Nephron progenitor cell (in vitro differentiated cells): ENCODE results near the gene KRT20.
"Not testable (repeated sequence)": the region's sequence is repeated elsewhere in the genome, so short reads cannot be mapped to it uniquely, and the experiment has no call there.

ENCODE experiments used
- DNase-seq: peaks from one replicate; pipeline ENCODE4 v3.0.0; 2021
- H3K27ac Mint-ChIP-seq: 2 replicates; pipeline ENCODE4 v1.8.0; 2021; ENCODE audit warnings: mild to moderate bottlenecking, moderate library complexity, mixed read lengths
- H3K27me3 Mint-ChIP-seq: 2 replicates; pipeline ENCODE4 v1.8.0; 2021; ENCODE audit warnings: mild to moderate bottlenecking, low read depth, mixed read lengths; ENCODE audit not compliant: poor library complexity
- H3K36me3 Mint-ChIP-seq: 2 replicates; pipeline ENCODE4 v1.8.0; 2021; ENCODE audit warnings: low read depth, mixed read lengths
- H3K4me1 Mint-ChIP-seq: 2 replicates; pipeline ENCODE4 v1.8.0; 2021; ENCODE audit warnings: mixed read lengths
- H3K4me3 Mint-ChIP-seq: 2 replicates; pipeline ENCODE4 v1.8.0; 2021; ENCODE audit warnings: mild to moderate bottlenecking, moderate library complexity, mixed read lengths
- H3K9me3 Mint-ChIP-seq: 2 replicates; pipeline ENCODE4 v1.8.0; 2021; ENCODE audit warnings: mild to moderate bottlenecking, moderate library complexity, mixed read lengths
- TF ChIP-seq, protein P1 (sequence below): fragments of 200-600 bp; sonication (generic); IDR thresholded peaks from 2 replicates; pipeline ENCODE4 v1.5.0; 2021; ENCODE audit warnings: antibody characterized with exemption

Gene KRT20

GRCh38 chr17:40884708-40885512, at the start of gene KRT20:
TSS of gene KRT20 (minus strand) at chr17:40885242. CDS start at chr17:40885185, 57 bp downstream.
- TF ChIP-seq, protein P1, sequence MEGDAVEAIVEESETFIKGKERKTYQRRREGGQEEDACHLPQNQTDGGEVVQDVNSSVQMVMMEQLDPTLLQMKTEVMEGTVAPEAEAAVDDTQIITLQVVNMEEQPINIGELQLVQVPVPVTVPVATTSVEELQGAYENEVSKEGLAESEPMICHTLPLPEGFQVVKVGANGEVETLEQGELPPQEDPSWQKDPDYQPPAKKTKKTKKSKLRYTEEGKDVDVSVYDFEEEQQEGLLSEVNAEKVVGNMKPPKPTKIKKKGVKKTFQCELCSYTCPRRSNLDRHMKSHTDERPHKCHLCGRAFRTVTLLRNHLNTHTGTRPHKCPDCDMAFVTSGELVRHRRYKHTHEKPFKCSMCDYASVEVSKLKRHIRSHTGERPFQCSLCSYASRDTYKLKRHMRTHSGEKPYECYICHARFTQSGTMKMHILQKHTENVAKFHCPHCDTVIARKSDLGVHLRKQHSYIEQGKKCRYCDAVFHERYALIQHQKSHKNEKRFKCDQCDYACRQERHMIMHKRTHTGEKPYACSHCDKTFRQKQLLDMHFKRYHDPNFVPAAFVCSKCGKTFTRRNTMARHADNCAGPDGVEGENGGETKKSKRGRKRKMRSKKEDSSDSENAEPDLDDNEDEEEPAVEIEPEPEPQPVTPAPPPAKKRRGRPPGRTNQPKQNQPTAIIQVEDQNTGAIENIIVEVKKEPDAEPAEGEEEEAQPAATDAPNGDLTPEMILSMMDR: no peak
- no peak within 1 kb of the TSS for H3K4me3 Mint-ChIP-seq
- no peak within 1 kb of the TSS for H3K27ac Mint-ChIP-seq
- H3K27me3 Mint-ChIP-seq: peaks cover 23% of the 10 kb centered on the region
- DNase-seq: no peak
- no peaks in the 10 kb centered on the region for H3K36me3 Mint-ChIP-seq
- no peaks in the 10 kb centered on the region for H3K9me3 Mint-ChIP-seq
- no peaks in the 10 kb centered on the region for H3K4me1 Mint-ChIP-seq

DNA sequence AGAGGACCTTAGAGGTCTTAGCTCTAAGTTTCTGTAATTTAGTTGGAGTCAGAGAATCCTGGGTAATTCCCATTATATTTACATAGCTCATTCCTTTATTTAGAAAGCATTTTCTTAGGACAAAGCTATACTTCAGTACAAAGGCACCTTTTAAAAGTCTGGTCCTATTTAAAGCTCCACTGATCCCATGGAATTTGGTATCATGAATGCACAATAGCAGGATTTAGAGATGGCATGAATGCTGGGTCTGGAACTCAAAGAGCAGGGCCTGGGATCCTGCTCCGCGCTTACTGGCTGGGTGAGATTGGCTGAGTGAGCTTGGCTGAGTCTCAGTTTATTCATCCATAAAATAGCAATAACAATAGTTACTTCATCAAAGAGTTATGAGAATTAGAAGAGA, 47.6 kb upstream of the KRT20 start:
- Mint-ChIP-seq H3K27me3 (peaks cover 3% of the 10 kb centered on the region), H3K4me3 (no peak overlapping the region), H3K27ac (no peak overlapping the region), H3K4me1 (peaks cover 11% of the 10 kb centered on the region), H3K9me3 (no peaks in the 10 kb centered on the region), H3K36me3 (no peaks in the 10 kb centered on the region)
- TF ChIP-seq, protein P1: no peak
- DNase-seq: no peak

- Mint-ChIP-seq H3K4me1 (no peaks in the 10 kb centered on the region), H3K27me3 (peaks cover 3% of the 10 kb centered on the region), H3K27ac (no peak overlapping the region), H3K36me3 (no peaks in the 10 kb centered on the region), H3K4me3 (no peak overlapping the region), H3K9me3 (no peaks in the 10 kb centered on the region)
- TF ChIP-seq, protein P1: no peak
- no peak for DNase-seq
Observed at GRCh38 chr17:40931311-40931710, 46.3 kb upstream of the KRT20 start.

- no peak for DNase-seq
- no peak overlapping the region for H3K27ac Mint-ChIP-seq
- H3K36me3 Mint-ChIP-seq: no peaks in the 10 kb centered on the region
- TF ChIP-seq, protein P1: no peak
- no peak overlapping the region for H3K4me3 Mint-ChIP-seq
- H3K9me3 Mint-ChIP-seq: no peaks in the 10 kb centered on the region
- H3K27me3 Mint-ChIP-seq: peaks cover 6% of the 10 kb centered on the region
- H3K4me1 Mint-ChIP-seq: peaks cover 8% of the 10 kb centered on the region
Observed at GRCh38 chr17:40926341-40926740, 41.3 kb upstream of the KRT20 start.

GRCh38 chr17:40922239-40922638, 37.2 kb upstream of the KRT20 start:
- no peaks in the 10 kb centered on the region for H3K9me3 Mint-ChIP-seq
- peaks cover 2% of the 10 kb centered on the region for H3K27me3 Mint-ChIP-seq
- TF ChIP-seq, protein P1: no peak
- peak overlapping the region; percentile 24 for H3K27ac Mint-ChIP-seq
- DNase-seq: no peak
- H3K4me1 Mint-ChIP-seq: peaks cover 8% of the 10 kb centered on the region
- no peaks in the 10 kb centered on the region for H3K36me3 Mint-ChIP-seq
- no peak overlapping the region for H3K4me3 Mint-ChIP-seq

GRCh38 chr17:40921026-40921425, 36.0 kb upstream of the KRT20 start:
- H3K36me3 Mint-ChIP-seq: no peaks in the 10 kb centered on the region
- TF ChIP-seq, protein P1: no peak
- H3K9me3 Mint-ChIP-seq: no peaks in the 10 kb centered on the region
- H3K27ac Mint-ChIP-seq: no peak overlapping the region
- peaks cover 2% of the 10 kb centered on the region for H3K27me3 Mint-ChIP-seq
- H3K4me3 Mint-ChIP-seq: no peak overlapping the region
- H3K4me1 Mint-ChIP-seq: peaks cover 8% of the 10 kb centered on the region
- no peak for DNase-seq

DNA sequence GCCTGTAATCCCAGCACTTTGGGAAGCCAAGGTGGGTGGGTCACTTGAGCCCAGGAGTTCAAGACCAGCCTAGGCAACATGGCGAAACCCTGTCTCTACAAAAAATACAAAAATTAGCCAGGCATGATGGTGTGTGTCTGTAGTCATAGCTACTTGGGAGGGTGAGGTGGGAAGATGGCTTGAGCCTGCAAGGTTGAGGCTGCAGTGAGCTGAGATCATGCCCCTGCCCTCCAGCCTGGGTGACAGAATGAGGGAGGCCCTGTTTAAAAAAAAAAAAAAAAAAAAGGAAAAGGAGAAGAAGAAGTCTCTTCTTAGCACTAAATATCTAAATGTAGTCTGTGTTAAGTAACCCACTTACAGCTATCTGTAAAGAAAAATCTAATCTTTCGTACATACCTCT, 32.1 kb upstream of the KRT20 start:
- H3K27ac Mint-ChIP-seq, H3K36me3 Mint-ChIP-seq, H3K27me3 Mint-ChIP-seq, H3K4me3 Mint-ChIP-seq, DNase-seq, H3K9me3 Mint-ChIP-seq: not testable (repeated sequence)
- H3K4me1 Mint-ChIP-seq: peaks cover 12% of the 10 kb centered on the region
